CD4-positive, alpha-beta T cell (primary cell): ENCODE measurements around the gene ZNF830. TPM values are rescaled to one million over a fixed set of nuclear protein-coding genes. Genes with fewer than 3 reads are reported as not detected.
"Not testable (repeated sequence)": the region's sequence is repeated elsewhere in the genome, so short reads cannot be mapped to it uniquely, and the experiment has no call there.

Source experiments
- ATAC-seq: fragments of 200-7000 bp; cut with Tn5 transposase; one replicate; pipeline ENCODE4 v1.10.0; 2022; ENCODE audit warnings: mild to moderate bottlenecking; ENCODE audit not compliant: poor library complexity
- CTCF ChIA-PET: fragments of 350-600 bp; sonication (Branson Sonifier 250); formaldehyde crosslinking; loops from one replicate; lab custom pipeline; 2021; ENCODE audit warnings: antibody characterized with exemption, inconsistent platforms; lab: Charles Lee
- POLR2A ChIA-PET: fragments of 350-600 bp; sonication (Branson Sonifier 250); formaldehyde crosslinking; loops from one replicate; lab custom pipeline; 2021; ENCODE audit warnings: antibody characterized with exemption, inconsistent platforms; lab: Charles Lee
- DNase-seq, 14 experiments: peaks; one replicate each; pipeline ENCODE4 v3.0.0-alpha.2; 2013 to 2020; ENCODE audit warnings: mixed read lengths in 2 of 14
- H3K27ac ChIP-seq, 2 donors: one replicate each; pipeline versions ENCODE4 v1.5.1 to v1.7.0; 2013; ENCODE audit warnings: low read length in 2 of 2, low read depth in 1 of 2, mild to moderate bottlenecking in 1 of 2
- H3K27me3 ChIP-seq, 2 experiments: 1 replicate in 1 of 2; 2 replicates in 1 of 2; pipeline versions ENCODE4 v1.6.1 to v1.7.0; 2013; ENCODE audit warnings: low read length in 2 of 2, control low read depth in 1 of 2, mild to moderate bottlenecking in 1 of 2, moderate library complexity in 1 of 2; ENCODE audit not compliant: insufficient read depth in 2 of 2, control insufficient read depth in 1 of 2
- H3K36me3 ChIP-seq: one replicate; pipeline ENCODE4 v1.6.1; 2013; ENCODE audit warnings: low read length, control low read depth; ENCODE audit not compliant: insufficient read depth
- H3K4me1 ChIP-seq: one replicate; pipeline ENCODE4 v1.6.1; 2013; ENCODE audit warnings: low read length, control low read depth; ENCODE audit not compliant: insufficient read depth
- H3K4me3 ChIP-seq: one replicate; pipeline ENCODE4 v1.5.1; 2013; ENCODE audit warnings: mild to moderate bottlenecking, low read length, moderate library complexity
- H3K9me3 ChIP-seq, 2 experiments: 1 replicate in 1 of 2; 2 replicates in 1 of 2; pipeline versions ENCODE4 v1.6.1 to v1.7.0; 2013; ENCODE audit warnings: low read length in 2 of 2, mild to moderate bottlenecking in 2 of 2, control low read depth in 1 of 2, moderate library complexity in 1 of 2; ENCODE audit not compliant: control insufficient read depth in 1 of 2, insufficient read depth in 1 of 2
- H3K27ac Mint-ChIP-seq: one replicate; pipeline ENCODE4 v1.8.0; 2020; ENCODE audit warnings: mixed read lengths
- H3K27me3 Mint-ChIP-seq: one replicate; pipeline ENCODE4 v1.8.0; 2021; ENCODE audit warnings: mixed read lengths
- H3K36me3 Mint-ChIP-seq: one replicate; pipeline ENCODE4 v1.8.0; 2021; ENCODE audit warnings: low read depth, mixed read lengths
- H3K4me1 Mint-ChIP-seq: one replicate; pipeline ENCODE4 v1.8.0; 2021; ENCODE audit warnings: low read depth, mixed read lengths
- H3K4me3 Mint-ChIP-seq: one replicate; pipeline ENCODE4 v1.8.0; 2020; ENCODE audit warnings: mild to moderate bottlenecking, mixed read lengths
- H3K9me3 Mint-ChIP-seq: one replicate; pipeline ENCODE4 v1.8.0; 2020; ENCODE audit warnings: mixed read lengths
- intact Hi-C, 2 experiments: fragments of 100-400 bp; cut with DNase I in 1 of 2; cut with micrococcal nuclease in 1 of 2; formaldehyde crosslinking; loops; one replicate each; pipeline versions ENCODE4 v1.15.1 to v1.9.0; 2023 to 2025; cut with DNase I, micrococcal nuclease
- total RNA-seq, 174 experiments: library from RNA in 2 of 174; stranded (reverse) in 2 of 174; gene quantifications; one replicate each; pipeline ENCODE4 v1.2.3 and lab custom pipeline; 2021 to 2026
- TF ChIP-seq, protein P1 (sequence below): fragments of 200-600 bp; IDR thresholded peaks from one replicate; pipeline ENCODE4 v1.8.0; 2022; ENCODE audit warnings: antibody characterized with exemption, mild to moderate bottlenecking

Gene ZNF830
- total RNA-seq, 2 experiments from 2014 or later = 34.4 to 39.0 TPM

DNA sequence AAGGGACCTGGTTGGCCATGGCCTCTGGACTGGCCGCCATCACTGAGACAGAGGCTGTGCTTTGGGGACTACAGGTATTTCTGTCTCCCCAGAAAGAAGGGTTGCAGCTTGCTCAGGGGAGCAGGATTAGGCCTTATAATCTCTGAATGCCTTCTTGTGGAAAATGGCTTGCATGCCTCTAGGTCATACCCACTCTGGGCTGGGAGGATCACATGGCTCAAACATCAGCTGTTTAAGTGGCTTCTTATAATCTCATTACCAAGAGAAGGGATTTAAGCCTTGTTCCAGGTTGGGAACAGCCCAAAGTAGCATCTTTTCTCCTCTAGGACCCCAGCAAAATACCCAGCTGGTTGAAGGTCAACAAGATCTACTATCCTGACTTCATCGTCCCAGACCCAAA, 38.1 kb downstream of the ZNF830 start:
- H3K36me3 ChIP-seq = peaks cover 64% of the 10 kb centered on the region
- no peak overlapping the region for H3K4me3 Mint-ChIP-seq
- TF ChIP-seq, protein P1, sequence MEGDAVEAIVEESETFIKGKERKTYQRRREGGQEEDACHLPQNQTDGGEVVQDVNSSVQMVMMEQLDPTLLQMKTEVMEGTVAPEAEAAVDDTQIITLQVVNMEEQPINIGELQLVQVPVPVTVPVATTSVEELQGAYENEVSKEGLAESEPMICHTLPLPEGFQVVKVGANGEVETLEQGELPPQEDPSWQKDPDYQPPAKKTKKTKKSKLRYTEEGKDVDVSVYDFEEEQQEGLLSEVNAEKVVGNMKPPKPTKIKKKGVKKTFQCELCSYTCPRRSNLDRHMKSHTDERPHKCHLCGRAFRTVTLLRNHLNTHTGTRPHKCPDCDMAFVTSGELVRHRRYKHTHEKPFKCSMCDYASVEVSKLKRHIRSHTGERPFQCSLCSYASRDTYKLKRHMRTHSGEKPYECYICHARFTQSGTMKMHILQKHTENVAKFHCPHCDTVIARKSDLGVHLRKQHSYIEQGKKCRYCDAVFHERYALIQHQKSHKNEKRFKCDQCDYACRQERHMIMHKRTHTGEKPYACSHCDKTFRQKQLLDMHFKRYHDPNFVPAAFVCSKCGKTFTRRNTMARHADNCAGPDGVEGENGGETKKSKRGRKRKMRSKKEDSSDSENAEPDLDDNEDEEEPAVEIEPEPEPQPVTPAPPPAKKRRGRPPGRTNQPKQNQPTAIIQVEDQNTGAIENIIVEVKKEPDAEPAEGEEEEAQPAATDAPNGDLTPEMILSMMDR = no peak
- H3K9me3 Mint-ChIP-seq = no peaks in the 10 kb centered on the region
- H3K36me3 Mint-ChIP-seq = peaks cover 74% of the 10 kb centered on the region
- H3K9me3 ChIP-seq = no peaks in the 10 kb centered on the region
- peak overlapping the region; percentile 42 for H3K27ac Mint-ChIP-seq
- no peak overlapping the region for H3K27ac ChIP-seq
- no peak for DNase-seq
- no peak for ATAC-seq
- CTCF ChIA-PET = interaction anchor here (1.1 to 3.9 kb wide), 4 partner anchors 64 to 118 kb away, joined by 3 to 24 read pairs (median 4); partner anchors contain the start of gene RFFL
- H3K27me3 ChIP-seq = no peaks in the 10 kb centered on the region
- H3K27me3 Mint-ChIP-seq = no peaks in the 10 kb centered on the region
- no peak overlapping the region for H3K4me3 ChIP-seq
- peaks cover 8% of the 10 kb centered on the region for H3K4me1 ChIP-seq
- POLR2A ChIA-PET = interaction anchor here (0.7 to 2.5 kb wide), 6 partner anchors 22 to 579 kb away, joined by 3 to 11 read pairs (median 4); partner anchors contain the start of gene RFFL
- peaks cover 6% of the 10 kb centered on the region for H3K4me1 Mint-ChIP-seq
- intact Hi-C loops = loop anchor here in 1 of 2 experiments (5.0 kb wide), 2 partner anchors 577 to 748 kb away; no protein-coding TSS in a partner anchor

GRCh38 chr17:35000965-35001364, 39.6 kb downstream of the ZNF830 start:
- DNase-seq, intact Hi-C loops, H3K27ac Mint-ChIP-seq, H3K4me1 ChIP-seq, H3K4me1 Mint-ChIP-seq, H3K4me3 ChIP-seq, H3K4me3 Mint-ChIP-seq, H3K27me3 ChIP-seq, H3K27me3 Mint-ChIP-seq, H3K27ac ChIP-seq, H3K9me3 Mint-ChIP-seq, H3K9me3 ChIP-seq, ATAC-seq: not testable (repeated sequence)
- H3K36me3 ChIP-seq = peaks cover 51% of the 10 kb centered on the region
- peaks cover 73% of the 10 kb centered on the region for H3K36me3 Mint-ChIP-seq
- CTCF ChIA-PET = interaction anchor here (1.5 kb wide), 1 partner anchor 62 kb away, joined by 5 read pairs; the partner anchor contains the start of gene RFFL
- POLR2A ChIA-PET = interaction anchor here (2.4 kb wide), 1 partner anchor 89 kb away, joined by 6 read pairs; no protein-coding TSS in a partner anchor

- no peak for ATAC-seq
- TF ChIP-seq, protein P1 = no peak
- intact Hi-C loops = no loop called here
- CTCF ChIA-PET = no interaction called here
- no peak overlapping the region for H3K27ac Mint-ChIP-seq
- POLR2A ChIA-PET = interaction anchor here (0.9 to 2.4 kb wide), 3 partner anchors 21 to 88 kb away, joined by 3 to 6 read pairs (median 4); partner anchors contain the start of gene RFFL
- H3K4me3 ChIP-seq = no peak overlapping the region
- no peak overlapping the region for H3K4me3 Mint-ChIP-seq
- H3K36me3 ChIP-seq = peaks cover 47% of the 10 kb centered on the region
- H3K9me3 ChIP-seq = no peaks in the 10 kb centered on the region
- no peak for DNase-seq
- no peaks in the 10 kb centered on the region for H3K9me3 Mint-ChIP-seq
- no peaks in the 10 kb centered on the region for H3K27me3 ChIP-seq
- peaks cover 8% of the 10 kb centered on the region for H3K4me1 ChIP-seq
- H3K27ac ChIP-seq = no peak overlapping the region
- H3K27me3 Mint-ChIP-seq = no peaks in the 10 kb centered on the region
- peaks cover 6% of the 10 kb centered on the region for H3K4me1 Mint-ChIP-seq
- H3K36me3 Mint-ChIP-seq = peaks cover 71% of the 10 kb centered on the region
These were observed 40.2 kb downstream of the ZNF830 start for GRCh38 chr17:35001549-35001948.
